Naive thymus-derived CD4-positive, alpha-beta T cell (primary cell): ENCODE data around the gene BCCIP. TPM values are rescaled to one million over a fixed set of nuclear protein-coding genes. Genes with fewer than 3 reads are reported as not detected.
A peak's percentile ranks its signal among the peaks of the same experiment; 100 is the strongest.

ENCODE experiments used
- ATAC-seq: fragments of 150-1000 bp; cut with Tn5 transposase; 2 replicates; pipeline ENCODE4 v1.10.0; 2021; ENCODE audit warnings: mild to moderate bottlenecking, moderate library complexity
- CTCF ChIA-PET: fragments of 350-600 bp; sonication (Branson Sonifier 250); formaldehyde crosslinking; loops from one replicate; lab custom pipeline; 2021; ENCODE audit warnings: antibody characterized with exemption; lab: Charles Lee
- POLR2A ChIA-PET: fragments of 350-600 bp; sonication (Branson Sonifier 250); formaldehyde crosslinking; loops from one replicate; lab custom pipeline; 2021; ENCODE audit warnings: antibody characterized with exemption, inconsistent platforms; lab: Charles Lee
- DNase-seq, 9 donors: peaks; one replicate each; pipeline versions ENCODE4 v3.0.0 to v3.0.0-alpha.2; 2020 to 2022; ENCODE audit warnings: mixed read lengths in 1 of 9
- H3K27ac ChIP-seq: one replicate; pipeline ENCODE4 v1.7.0; 2013; ENCODE audit warnings: mild to moderate bottlenecking, low read depth, low read length, moderate library complexity
- H3K27me3 ChIP-seq, 2 donors: one replicate each; pipeline ENCODE4 v1.7.0; 2013; ENCODE audit warnings: low read length in 2 of 2, mild to moderate bottlenecking in 2 of 2, moderate library complexity in 2 of 2; ENCODE audit not compliant: control insufficient read depth in 2 of 2, insufficient read depth in 2 of 2
- H3K36me3 ChIP-seq, 3 experiments: 1 replicate in 2 of 3; 2 replicates in 1 of 3; pipeline ENCODE4 v1.7.0; 2013; ENCODE audit warnings: low read length in 3 of 3, mild to moderate bottlenecking in 3 of 3, moderate library complexity in 1 of 3; ENCODE audit not compliant: insufficient read depth in 3 of 3, control insufficient read depth in 2 of 3
- H3K4me1 ChIP-seq, 2 donors: one replicate each; pipeline ENCODE4 v1.7.0; 2013; ENCODE audit warnings: low read length in 2 of 2, mild to moderate bottlenecking in 2 of 2, moderate library complexity in 1 of 2; ENCODE audit not compliant: control insufficient read depth in 2 of 2, insufficient read depth in 2 of 2
- H3K4me3 ChIP-seq: 2 replicates; pipeline ENCODE4 v1.7.0; 2013; ENCODE audit warnings: mild to moderate bottlenecking, low read length
- H3K9me3 ChIP-seq, 3 experiments: 1 replicate in 2 of 3; 2 replicates in 1 of 3; pipeline ENCODE4 v1.7.0; 2013; ENCODE audit warnings: low read length in 3 of 3; ENCODE audit not compliant: control insufficient read depth in 2 of 3
- H3K27ac Mint-ChIP-seq, 9 donors: one replicate each; pipeline ENCODE4 v1.8.0; 2020 to 2022; ENCODE audit warnings: mixed read lengths in 9 of 9, mild to moderate bottlenecking in 8 of 9, moderate library complexity in 5 of 9, inconsistent platforms in 2 of 9
- H3K27me3 Mint-ChIP-seq, 5 donors: one replicate each; pipeline ENCODE4 v1.8.0; 2021 to 2022; ENCODE audit warnings: mixed read lengths in 5 of 5, mild to moderate bottlenecking in 1 of 5
- H3K36me3 Mint-ChIP-seq, 5 donors: one replicate each; pipeline ENCODE4 v1.8.0; 2020 to 2022; ENCODE audit warnings: mixed read lengths in 5 of 5, mild to moderate bottlenecking in 3 of 5, inconsistent platforms in 1 of 5
- H3K4me1 Mint-ChIP-seq, 7 donors: one replicate each; pipeline ENCODE4 v1.8.0; 2020 to 2022; ENCODE audit warnings: mixed read lengths in 7 of 7, mild to moderate bottlenecking in 3 of 7, inconsistent platforms in 1 of 7
- H3K4me3 Mint-ChIP-seq, 10 donors: one replicate each; pipeline ENCODE4 v1.8.0; 2020 to 2022; ENCODE audit warnings: mild to moderate bottlenecking in 10 of 10, mixed read lengths in 10 of 10, moderate library complexity in 6 of 10, inconsistent platforms in 2 of 10
- H3K9me3 Mint-ChIP-seq, 11 donors: one replicate each; pipeline ENCODE4 v1.8.0; 2020 to 2022; ENCODE audit warnings: mixed read lengths in 11 of 11, mild to moderate bottlenecking in 4 of 11, inconsistent platforms in 1 of 11, moderate library complexity in 1 of 11
- intact Hi-C, 2 donors: fragments of 100-400 bp; cut with micrococcal nuclease; formaldehyde crosslinking; loops; one replicate each; pipeline ENCODE4 v1.15.1; 2023
- polyA plus RNA-seq, 2 donors: library from polyadenylated mRNA; unstranded; fragments of 300-500 nt; fragmentation: Illumina TruSeq; gene quantifications; one replicate each; pipeline ENCODE4 v1.2.3, GENCODE V29; 2021
- total RNA-seq, 6 experiments: library from RNA in 5 of 6; stranded (reverse) in 5 of 6; gene quantifications; 1 replicate in 5 of 6; 2 replicates in 1 of 6; pipeline ENCODE4 v1.2.3 and lab custom pipeline; 2021 to 2026

Gene BCCIP
- total and polyA plus RNA-seq, 7 experiments from 2014 or later: 31.3 to 105 (median 48.8) TPM

DNA sequence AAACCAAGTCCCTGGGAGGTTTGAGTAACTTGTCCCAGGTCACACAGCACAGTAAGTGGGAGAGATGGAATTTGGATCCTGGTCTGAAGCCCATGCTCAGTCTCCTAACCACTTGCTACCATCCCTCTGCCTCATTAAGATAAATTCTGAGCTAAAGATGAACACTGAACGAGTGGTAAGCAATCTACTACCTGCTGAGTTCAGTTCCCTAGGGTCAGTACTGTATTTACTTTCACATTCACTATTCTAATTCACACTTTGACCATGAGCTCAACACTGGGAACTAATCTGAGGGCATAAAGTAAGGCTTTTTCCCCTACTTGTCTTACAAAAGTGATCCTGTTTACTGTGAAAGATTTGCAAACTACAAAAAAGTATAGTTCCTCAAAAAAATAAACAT lies 2.6 kb upstream of the BCCIP start:
- CTCF ChIA-PET: no interaction called here
- Histone ChIP-seq H3K4me3 (no peak overlapping the region), H3K4me1 (peaks cover 11 to 21% of the 10 kb centered on the region in 2 donors), H3K9me3 (no peaks in the 10 kb centered on the region), H3K27ac (no peak overlapping the region), H3K36me3 (peaks cover 0 to 10% (median 0%) of the 10 kb centered on the region in 3 experiments), H3K27me3 (no peaks in the 10 kb centered on the region)
- H3K36me3 Mint-ChIP-seq: peaks cover 0 to 1% (median 0%) of the 10 kb centered on the region in 5 donors
- ATAC-seq (no peak), DNase-seq (no peak)
- intact Hi-C loops: loop anchor here (5.0 kb wide), 2 partner anchors 903 to 1018 kb away; partner anchors contain the start of gene ABRAXAS2 (in 1 of the 2)
- POLR2A ChIA-PET: interaction anchor here (0.8 to 1.6 kb wide), 2 partner anchors 9 to 10 kb away, joined by 3 to 4 read pairs; no protein-coding TSS in a partner anchor
- H3K9me3 Mint-ChIP-seq: no peaks in the 10 kb centered on the region
- H3K27ac Mint-ChIP-seq: peak overlapping the region in 6 of 9 donors; percentile 4 to 83 (median 22)
- peaks cover 0 to 24% (median 14%) of the 10 kb centered on the region in 7 donors for H3K4me1 Mint-ChIP-seq
- H3K27me3 Mint-ChIP-seq: no peaks in the 10 kb centered on the region
- peak overlapping the region in 5 of 10 donors; percentile 3 to 87 (median 75) for H3K4me3 Mint-ChIP-seq

DNA sequence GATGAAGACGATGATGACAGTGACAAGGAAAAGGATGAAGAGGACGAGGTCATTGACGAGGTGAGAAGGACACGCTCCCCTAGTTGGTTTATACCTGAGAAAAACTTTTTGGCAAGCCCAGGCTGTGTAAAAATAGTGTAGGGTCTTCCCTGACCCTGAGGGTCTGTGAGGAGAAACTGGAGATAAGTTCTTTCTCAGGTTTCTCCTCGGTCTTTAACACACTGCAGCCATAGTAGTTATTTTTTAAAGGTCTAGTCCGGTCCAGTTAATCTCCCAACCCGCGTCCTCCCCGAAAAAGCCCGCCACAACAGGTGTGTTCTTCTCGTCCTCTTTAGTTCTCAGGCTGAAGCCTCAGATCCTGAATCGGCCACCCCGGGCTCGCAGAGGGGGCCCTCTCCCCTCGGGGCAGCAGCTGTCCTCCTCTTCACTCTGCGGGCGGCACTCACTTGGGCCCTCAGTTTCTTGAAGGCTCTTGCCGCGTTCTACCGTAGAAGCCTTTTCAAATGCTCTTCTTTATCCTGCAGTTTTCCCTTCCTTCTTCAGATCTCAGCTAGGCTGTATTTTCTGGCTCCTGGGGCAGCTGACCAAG lies 411 bp downstream of the BCCIP start:
- DNase-seq: peak in 2 of 9 donors; percentile 1 to 37
- intact Hi-C loops: loop anchor here (1.0 to 5.0 kb wide), 6 partner anchors 73 to 1405 kb away; partner anchors contain the start of genes EDRF1 (in 2 of the 2), FANK1 (in 2 of the 2), ABRAXAS2 (in 1 of the 2) and OAT (in 1 of the 2)
- no peaks in the 10 kb centered on the region for H3K9me3 Mint-ChIP-seq

DNA sequence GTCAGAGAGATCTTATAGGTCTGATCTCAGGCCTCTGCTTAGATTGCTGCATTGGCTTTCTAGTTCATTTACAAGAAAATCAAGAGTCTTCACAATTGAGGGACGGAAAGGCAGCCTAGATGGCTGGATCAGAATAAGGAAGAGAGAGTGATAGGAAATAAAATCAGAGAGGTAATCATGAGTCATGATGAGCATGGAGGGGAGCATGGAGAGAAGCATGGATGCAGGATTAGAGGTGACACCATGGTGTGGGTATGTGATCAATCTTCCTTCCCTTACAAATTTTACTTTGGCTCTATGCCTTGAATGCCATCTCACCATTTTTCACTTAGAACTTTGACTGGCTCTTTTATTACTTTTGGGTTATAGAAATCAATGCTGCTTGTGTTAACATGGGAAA lies 1.4 kb downstream of the BCCIP start:
- POLR2A ChIA-PET: no interaction called here
- intact Hi-C loops: loop anchor here (5.0 kb wide), 2 partner anchors 907 to 1022 kb away; partner anchors contain the start of gene ABRAXAS2 (in 1 of the 2)
- peak overlapping the region; percentile 97 for H3K4me3 ChIP-seq

More for the DNA sequence above, 411 bp downstream of the BCCIP start:
- ATAC-seq: no peak
- ChIA-PET CTCF (interaction anchor here (0.5 kb wide), 1 partner anchor 8 kb away, joined by 8 read pairs; no protein-coding TSS in a partner anchor), POLR2A (interaction anchor here (0.7 to 1.4 kb wide), 6 partner anchors 8 to 907 kb away, joined by 3 to 9 read pairs (median 3); partner anchors contain the start of gene EDRF1)
- Histone ChIP-seq H3K4me1 (peaks cover 11 to 21% of the 10 kb centered on the region in 2 donors), H3K4me3 (peak overlapping the region; percentile 97), H3K36me3 (peaks cover 0 to 22% (median 1%) of the 10 kb centered on the region in 3 experiments), H3K9me3 (no peaks in the 10 kb centered on the region), H3K27me3 (no peaks in the 10 kb centered on the region), H3K27ac (peak overlapping the region; percentile 76)
- Mint-ChIP-seq H3K4me1 (peaks cover 7 to 37% (median 22%) of the 10 kb centered on the region in 7 donors), H3K4me3 (no peak overlapping the region), H3K36me3 (peaks cover 6 to 9% (median 7%) of the 10 kb centered on the region in 5 donors), H3K27ac (no peak overlapping the region), H3K27me3 (no peaks in the 10 kb centered on the region)

DNA sequence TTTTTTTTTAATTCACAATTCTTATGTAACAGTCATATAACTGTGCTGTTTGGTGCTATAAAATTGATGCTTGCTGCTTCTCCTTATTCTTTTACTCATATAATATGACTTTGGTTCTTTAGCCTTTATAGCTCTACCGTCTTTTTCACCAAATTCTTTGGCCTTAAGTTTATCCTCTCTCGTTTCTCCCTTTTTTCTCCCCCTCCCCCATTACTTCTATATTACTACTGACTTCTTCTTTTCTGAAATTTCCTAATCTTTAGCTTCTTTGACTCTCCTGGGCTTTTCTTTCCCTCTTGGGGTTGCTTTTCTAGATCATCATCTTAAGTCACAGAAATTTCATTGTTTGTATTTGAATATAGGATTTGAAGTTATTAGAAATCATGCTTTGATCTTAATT lies 3.8 kb downstream of the BCCIP start:
- H3K9me3 Mint-ChIP-seq: no peaks in the 10 kb centered on the region
- H3K4me1 Mint-ChIP-seq: peaks cover 9 to 23% (median 18%) of the 10 kb centered on the region in 7 donors
- ATAC-seq (no peak), DNase-seq (no peak)
- CTCF ChIA-PET: no interaction called here
- H3K4me3 ChIP-seq: no peak overlapping the region
- H3K27ac Mint-ChIP-seq: peak overlapping the region in 4 of 9 donors; percentile 21 to 56 (median 52)
- H3K9me3 ChIP-seq: no peaks in the 10 kb centered on the region
- H3K27ac ChIP-seq: no peak overlapping the region
- H3K4me1 ChIP-seq: peaks cover 11 to 17% of the 10 kb centered on the region in 2 donors
- peaks cover 6 to 21% (median 9%) of the 10 kb centered on the region in 5 donors for H3K36me3 Mint-ChIP-seq
- H3K27me3 ChIP-seq: no peaks in the 10 kb centered on the region
- intact Hi-C loops: no loop called here
- H3K27me3 Mint-ChIP-seq: no peaks in the 10 kb centered on the region
- H3K4me3 Mint-ChIP-seq: no peak overlapping the region
- peaks cover 0 to 52% (median 9%) of the 10 kb centered on the region in 3 experiments for H3K36me3 ChIP-seq
- POLR2A ChIA-PET: no interaction called here

More for the DNA sequence above, 1.4 kb downstream of the BCCIP start:
- CTCF ChIA-PET: no interaction called here
- H3K27ac Mint-ChIP-seq: no peak overlapping the region
- ATAC-seq: no peak
- Histone ChIP-seq H3K9me3 (no peaks in the 10 kb centered on the region), H3K27me3 (no peaks in the 10 kb centered on the region), H3K27ac (peak overlapping the region; percentile 76), H3K36me3 (peaks cover 0 to 32% (median 7%) of the 10 kb centered on the region in 3 experiments), H3K4me1 (peaks cover 11 to 21% of the 10 kb centered on the region in 2 donors)
- DNase-seq: no peak
- H3K27me3 Mint-ChIP-seq: no peaks in the 10 kb centered on the region
- H3K4me3 Mint-ChIP-seq: no peak overlapping the region
- H3K4me1 Mint-ChIP-seq: peaks cover 13 to 44% (median 22%) of the 10 kb centered on the region in 7 donors
- no peaks in the 10 kb centered on the region for H3K9me3 Mint-ChIP-seq
- H3K36me3 Mint-ChIP-seq: peaks cover 6 to 17% (median 9%) of the 10 kb centered on the region in 5 donors

DNA sequence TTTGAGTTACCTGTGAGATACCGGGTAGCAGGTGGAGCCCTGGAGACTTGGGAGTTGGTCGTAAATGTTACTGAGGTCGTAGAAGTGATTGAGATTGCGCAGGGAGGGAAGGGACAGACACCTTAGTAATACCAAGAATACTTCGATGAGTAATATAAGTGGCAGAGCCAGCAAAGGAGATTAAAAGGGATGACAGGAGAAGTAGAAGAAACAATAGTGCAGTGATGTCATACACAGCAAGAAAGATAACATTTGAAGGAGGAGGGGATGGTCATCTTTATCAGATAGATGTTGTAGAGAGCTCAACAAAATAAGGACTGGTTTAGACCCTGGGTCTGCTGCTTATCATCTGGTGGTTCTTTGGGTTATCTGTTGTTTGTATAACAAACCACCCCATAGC lies 5.0 kb downstream of the BCCIP start:
- POLR2A ChIA-PET: no interaction called here
- H3K36me3 Mint-ChIP-seq: peaks cover 6 to 24% (median 9%) of the 10 kb centered on the region in 5 donors
- no peak for ATAC-seq
- H3K4me3 Mint-ChIP-seq: no peak overlapping the region
- Histone ChIP-seq H3K36me3 (peaks cover 0 to 64% (median 9%) of the 10 kb centered on the region in 3 experiments), H3K4me3 (no peak overlapping the region), H3K27me3 (no peaks in the 10 kb centered on the region), H3K4me1 (peaks cover 11 to 16% of the 10 kb centered on the region in 2 donors), H3K27ac (no peak overlapping the region), H3K9me3 (no peaks in the 10 kb centered on the region)
- no peaks in the 10 kb centered on the region for H3K9me3 Mint-ChIP-seq
- H3K27me3 Mint-ChIP-seq: no peaks in the 10 kb centered on the region
- peaks cover 7 to 21% (median 18%) of the 10 kb centered on the region in 7 donors for H3K4me1 Mint-ChIP-seq
- no peak for DNase-seq
- intact Hi-C loops: no loop called here
- peak overlapping the region in 2 of 9 donors; percentile 41 to 78 for H3K27ac Mint-ChIP-seq
- CTCF ChIA-PET: interaction anchor here (0.6 kb wide), 1 partner anchor 1325 kb away, joined by 4 read pairs; no protein-coding TSS in a partner anchor

DNA sequence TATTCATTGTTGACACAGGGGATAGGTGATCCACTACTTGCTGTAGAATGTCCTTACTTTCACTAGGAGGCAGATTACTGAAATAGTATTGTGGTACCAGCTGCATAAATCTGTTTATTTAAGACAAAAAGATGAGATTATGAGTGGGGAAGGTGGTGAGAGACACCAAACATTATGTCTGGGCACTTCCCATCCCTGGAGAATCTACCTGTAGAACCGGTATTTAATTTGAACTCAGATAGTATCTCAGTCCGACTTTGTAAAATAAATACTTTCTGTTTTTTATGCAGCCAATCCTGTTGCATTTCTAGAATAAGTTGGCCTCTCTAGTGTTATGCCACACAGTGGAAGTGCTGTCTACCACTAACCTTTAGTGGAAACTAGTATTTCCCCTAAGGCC lies 13.4 kb downstream of the BCCIP start:
- ATAC-seq (no peak), DNase-seq (no peak)
- Mint-ChIP-seq H3K36me3 (peaks cover 4 to 53% (median 19%) of the 10 kb centered on the region in 5 donors), H3K27ac (no peak overlapping the region), H3K27me3 (no peaks in the 10 kb centered on the region), H3K9me3 (no peaks in the 10 kb centered on the region), H3K4me1 (peaks cover 0 to 5% (median 0%) of the 10 kb centered on the region in 7 donors), H3K4me3 (no peak overlapping the region)
- CTCF ChIA-PET: no interaction called here
- POLR2A ChIA-PET: interaction anchor here (1.4 kb wide), 1 partner anchor 13 kb away, joined by 3 read pairs; the partner anchor contains the start of genes BCCIP and UROS
- intact Hi-C loops: no loop called here
- Histone ChIP-seq H3K4me3 (no peak overlapping the region), H3K36me3 (peaks cover 5 to 75% (median 5%) of the 10 kb centered on the region in 3 experiments), H3K27ac (no peak overlapping the region), H3K4me1 (no peaks in the 10 kb centered on the region), H3K27me3 (no peaks in the 10 kb centered on the region), H3K9me3 (no peaks in the 10 kb centered on the region)
